IPS DF 19.7 (cell line): ENCODE measurements around the gene PBX2.
"Not testable (repeated sequence)": the region's sequence is repeated elsewhere in the genome, so short reads cannot be mapped to it uniquely, and the experiment has no call there.

Experiments used
- DNase-seq: peaks from one replicate; pipeline ENCODE4 v3.0.0-alpha.2; 2013; ENCODE audit warnings: low read depth, low spot score

PBX2 gene, protein sequence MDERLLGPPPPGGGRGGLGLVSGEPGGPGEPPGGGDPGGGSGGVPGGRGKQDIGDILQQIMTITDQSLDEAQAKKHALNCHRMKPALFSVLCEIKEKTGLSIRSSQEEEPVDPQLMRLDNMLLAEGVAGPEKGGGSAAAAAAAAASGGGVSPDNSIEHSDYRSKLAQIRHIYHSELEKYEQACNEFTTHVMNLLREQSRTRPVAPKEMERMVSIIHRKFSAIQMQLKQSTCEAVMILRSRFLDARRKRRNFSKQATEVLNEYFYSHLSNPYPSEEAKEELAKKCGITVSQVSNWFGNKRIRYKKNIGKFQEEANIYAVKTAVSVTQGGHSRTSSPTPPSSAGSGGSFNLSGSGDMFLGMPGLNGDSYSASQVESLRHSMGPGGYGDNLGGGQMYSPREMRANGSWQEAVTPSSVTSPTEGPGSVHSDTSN

DNA sequence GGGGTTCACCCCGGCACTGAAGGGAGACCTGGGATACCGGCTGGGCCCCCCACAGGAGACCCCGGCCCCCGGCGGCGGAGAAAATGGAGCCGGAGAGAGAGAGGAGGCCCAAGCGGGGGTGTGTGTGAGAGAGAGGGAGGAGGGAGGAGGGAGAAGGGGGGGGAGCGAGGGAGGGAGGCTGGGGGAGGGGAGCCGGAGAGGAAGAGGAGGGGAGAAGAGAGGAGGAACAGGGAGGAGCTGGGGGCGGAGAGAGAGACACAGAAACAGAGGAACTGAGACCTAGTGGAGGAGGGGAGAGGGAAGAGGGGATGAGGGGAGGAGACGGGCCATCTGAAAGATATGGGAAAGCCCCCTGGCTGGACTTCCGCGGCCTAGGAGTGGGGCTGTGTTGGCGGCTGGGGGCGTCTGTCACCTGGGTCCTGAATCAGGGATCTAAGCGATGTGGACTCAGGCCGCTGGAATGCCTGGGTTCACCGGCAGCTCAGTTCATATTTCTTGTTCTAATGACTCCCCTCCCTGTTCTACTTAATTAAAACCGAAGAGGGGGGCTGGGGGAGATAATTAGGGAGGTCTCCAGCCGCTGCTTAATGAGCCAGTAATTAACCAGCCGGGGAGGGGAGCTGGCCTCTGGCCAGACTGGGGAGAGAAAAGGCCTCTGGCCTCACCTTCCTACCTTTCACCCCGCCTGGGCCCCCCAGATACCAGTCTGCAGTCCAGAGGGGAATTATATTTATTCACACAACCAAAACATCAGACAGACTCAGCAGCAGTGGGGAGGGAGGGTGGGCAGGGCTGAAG is at the start of gene PBX2:
PBX2 (minus strand) TSS at position 149 of the 798 bp plus-strand sequence. CDS start 287 bp downstream, outside the sequence.
- DNase-seq: peak; percentile 78

DNA sequence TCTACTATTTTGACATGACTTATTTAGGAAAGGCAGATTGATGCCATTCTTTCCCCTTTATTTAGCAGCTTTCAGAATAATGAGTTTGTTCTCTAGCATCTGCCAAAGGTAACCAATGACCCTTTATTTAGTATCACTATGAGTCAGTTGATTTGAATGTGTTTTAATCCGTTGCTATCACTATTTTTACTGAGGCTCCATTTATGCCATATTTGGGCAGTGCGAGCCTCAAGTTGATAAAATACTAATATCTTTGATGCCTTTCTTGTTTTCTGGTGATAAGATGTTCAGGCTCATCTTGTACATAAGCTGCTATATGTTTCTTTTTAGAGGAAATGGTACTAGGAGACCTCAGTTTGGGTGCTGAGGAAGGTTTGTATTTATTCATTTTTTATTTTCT is 49.5 kb upstream of the PBX2 start:
- no peak for DNase-seq

DNA sequence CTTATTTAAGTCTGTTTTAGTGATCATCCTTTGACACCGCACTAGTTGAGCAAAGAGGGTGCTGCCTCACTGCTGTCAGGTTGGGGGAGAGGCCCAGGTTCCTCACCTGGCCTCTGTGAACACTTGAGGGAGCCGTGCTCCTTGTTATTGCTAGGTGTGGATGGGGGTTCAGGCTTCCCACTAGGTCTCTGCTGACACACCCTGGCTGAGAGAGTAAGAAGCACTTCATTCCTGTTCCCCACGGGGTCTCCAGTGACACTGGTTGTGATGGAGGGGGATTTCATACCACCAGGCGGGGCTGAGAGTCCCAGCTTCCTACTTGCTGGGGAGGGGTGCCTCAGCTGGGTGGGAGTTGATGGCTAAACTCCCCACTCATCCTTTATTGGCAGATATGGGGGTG is 44.9 kb upstream of the PBX2 start:
- DNase-seq: no peak

DNA sequence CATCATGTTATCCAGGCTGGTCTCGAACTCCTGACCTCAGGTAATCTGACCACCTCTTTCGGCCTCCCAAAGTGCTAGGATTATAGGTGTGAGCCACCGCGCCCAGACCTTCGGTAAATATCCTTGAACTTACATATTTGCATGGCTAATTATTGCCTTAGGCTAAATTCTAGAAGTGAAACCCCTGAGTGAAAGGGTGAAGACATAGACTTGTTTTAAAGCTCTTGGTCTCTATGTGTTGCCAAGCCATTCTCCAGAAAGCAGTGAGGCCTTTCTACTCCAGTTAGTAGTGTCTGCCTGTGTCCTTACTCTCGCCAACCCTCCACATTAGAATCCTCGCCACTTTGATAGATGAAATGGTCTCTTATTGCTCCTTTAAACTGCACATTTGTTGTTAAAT is 36.4 kb upstream of the PBX2 start:
- no peak for DNase-seq

DNA sequence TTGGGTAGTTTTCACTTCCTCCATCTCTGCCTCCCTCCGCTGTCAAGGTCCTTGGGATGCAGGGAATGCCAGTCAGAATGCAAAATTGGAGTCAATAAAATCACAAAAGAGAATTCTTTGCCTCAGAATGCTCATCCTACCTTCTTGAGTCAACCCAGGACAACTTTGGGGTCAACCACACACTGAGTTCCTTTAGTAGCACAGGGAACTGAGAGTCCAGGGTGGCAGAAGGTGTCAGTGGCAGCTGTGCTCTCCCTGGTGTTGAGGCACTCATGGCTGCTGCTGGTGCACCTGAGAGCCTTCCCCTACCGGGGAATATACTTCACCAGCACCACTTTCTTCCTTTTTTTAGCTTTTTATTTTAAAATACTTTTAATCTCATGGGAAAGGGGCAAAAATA is 34.7 kb upstream of the PBX2 start:
- DNase-seq: no peak

DNA sequence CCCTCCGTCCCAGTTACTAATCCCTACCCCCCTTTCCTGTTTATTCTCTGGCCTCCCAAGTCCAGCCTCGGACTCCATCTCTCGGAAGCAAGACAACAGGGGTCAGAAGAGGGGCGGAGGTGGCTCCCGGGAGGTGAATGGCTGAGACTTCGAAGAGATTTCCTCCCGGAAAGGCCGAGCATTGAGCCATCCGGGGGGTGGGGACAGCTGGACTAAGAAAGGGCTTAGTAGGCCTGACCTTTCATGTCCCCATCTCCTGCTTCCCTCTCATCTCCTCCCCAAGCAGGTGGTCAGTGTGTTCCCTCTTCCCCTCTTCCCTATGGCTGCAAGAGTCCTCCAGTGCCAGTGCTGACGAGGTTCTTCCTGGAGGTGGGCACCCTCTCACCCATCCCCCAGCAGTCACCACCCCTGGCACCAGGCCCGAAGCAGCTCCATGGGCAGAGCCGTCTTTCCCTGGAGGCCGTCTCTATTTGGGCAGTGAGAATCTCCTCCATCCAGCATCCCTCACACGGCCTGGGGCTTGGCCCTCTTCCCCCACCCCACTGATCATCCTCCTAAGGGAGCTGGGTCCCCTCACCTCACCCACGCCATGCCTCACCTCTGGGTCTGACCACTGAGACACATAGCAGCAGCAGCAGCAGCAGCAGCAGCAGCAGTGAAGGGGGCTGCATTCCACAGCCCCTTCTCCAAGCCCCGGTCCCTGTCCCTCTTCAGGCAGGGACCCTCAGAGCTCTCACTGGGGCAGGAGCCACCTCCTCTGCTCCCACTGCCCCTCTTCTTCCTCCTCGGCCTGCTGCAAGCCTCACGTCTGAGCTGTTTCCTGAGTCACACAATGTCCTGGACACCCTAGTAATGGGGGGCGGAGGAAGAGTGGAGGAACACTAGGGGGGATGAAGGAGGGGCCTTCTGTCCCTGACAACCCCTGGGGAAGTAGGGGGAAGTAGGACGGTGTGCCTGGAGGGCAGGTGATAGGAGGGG is 33.5 kb upstream of the PBX2 start, which contains the start of gene NOTCH4:
NOTCH4 (minus strand) TSS at position 810 of the 978 bp plus-strand sequence; CDS start at position 671, 139 bp downstream.
- DNase-seq: no peak

DNA sequence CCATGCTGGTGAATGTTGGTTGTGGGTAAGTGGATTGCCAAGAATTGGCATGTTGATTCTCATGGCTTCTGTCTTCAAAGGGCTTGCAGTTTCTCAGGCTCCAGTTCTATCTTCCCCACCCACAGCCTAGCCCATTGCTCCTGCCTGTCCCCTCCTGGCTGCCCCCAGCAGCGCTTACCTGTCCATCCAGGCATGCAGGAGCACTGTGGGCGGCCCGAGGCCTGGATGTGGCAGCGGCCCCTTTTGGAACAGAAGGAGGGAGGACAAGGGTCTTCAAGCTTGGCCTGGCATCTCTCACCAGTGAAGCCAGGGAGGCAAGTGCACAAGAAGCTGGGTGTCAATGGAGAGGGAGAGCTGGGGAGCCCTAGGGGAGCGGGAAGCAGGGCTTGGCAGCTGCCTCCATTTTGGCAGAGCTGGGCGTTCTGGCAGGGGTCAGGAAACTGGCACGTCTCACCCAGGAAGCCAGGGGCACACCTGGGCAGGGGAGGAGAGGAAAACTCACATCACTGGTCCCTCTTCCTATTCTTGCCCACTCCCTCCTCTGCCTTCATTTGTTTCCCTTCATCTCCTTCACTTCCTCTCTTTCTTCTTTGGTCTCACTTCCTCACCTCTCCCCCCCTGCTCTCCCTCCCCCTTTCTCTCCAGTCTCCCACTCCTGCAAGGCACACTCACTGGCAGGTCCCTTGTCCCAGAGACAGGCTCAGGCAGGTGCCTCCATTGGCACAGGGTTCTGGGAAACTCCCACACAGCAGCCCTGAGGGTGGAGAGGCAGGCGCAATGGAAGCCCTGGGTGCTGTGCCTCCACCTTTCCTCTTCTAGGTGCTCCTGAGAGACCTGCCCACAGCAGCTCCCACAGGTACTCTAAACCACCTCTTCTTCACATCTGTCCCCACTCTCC is 32.6 kb upstream of the PBX2 start:
- DNase-seq: no peak

DNA sequence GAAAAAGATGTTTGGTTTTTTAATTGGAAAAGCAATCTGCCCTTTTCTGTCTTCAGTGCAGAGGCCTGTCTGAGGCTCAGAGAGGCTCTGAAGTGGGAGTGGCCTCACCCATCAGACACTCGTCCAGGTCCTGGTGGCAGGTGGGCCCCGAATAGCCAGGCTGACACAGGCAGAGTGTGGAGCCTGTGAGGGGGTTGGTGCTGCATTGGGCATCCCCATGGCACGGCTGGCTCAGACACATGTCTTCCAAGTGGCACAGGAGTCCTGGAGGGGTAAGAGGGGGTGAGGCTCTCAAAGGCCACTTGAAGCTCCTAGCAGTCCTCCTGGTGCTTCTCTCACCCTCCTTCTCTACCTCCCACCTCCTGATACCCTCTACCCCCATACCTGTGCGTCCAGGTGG is 30.0 kb upstream of the PBX2 start:
- DNase-seq: no peak

DNA sequence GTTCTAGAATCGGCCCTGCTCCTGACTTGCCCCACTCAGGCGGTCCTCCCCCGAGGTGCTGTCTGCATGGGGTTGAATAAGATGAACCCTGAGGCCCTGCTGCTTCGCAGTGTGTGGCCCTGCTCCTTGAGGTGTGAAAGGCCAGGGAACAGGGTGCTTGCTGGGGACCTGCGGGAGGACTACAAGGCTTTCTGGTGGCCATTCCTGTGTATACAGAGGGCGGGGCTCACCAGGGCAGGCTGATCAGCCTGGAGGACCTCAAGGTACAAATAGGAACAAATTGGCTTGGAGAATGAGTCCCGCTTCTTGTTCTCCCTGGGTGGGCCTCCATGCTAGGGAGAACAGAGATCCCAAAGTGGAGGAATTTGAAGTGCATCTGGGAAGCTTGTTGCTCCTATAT is 28.2 kb upstream of the PBX2 start:
- no peak for DNase-seq

DNA sequence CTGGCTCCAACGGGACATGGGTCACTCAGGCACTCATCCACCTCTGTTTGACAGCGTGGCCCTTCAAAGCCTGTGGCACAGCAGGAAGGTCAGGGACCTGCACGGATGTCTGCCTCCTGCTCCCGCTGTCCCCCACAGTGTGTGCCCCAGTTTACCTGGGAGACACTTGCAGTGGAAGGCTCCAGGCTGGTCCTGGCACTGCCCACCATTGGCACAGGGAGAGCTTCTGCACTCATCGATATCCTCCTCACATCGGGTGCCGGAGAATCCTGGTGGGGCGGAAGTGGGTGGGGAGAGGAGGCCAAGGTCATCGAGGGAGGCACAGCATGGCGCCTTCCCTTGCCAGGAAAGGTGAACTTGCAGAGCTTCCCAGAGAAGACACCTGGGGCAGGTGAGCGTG is 27.0 kb upstream of the PBX2 start:
- no peak for DNase-seq

DNA sequence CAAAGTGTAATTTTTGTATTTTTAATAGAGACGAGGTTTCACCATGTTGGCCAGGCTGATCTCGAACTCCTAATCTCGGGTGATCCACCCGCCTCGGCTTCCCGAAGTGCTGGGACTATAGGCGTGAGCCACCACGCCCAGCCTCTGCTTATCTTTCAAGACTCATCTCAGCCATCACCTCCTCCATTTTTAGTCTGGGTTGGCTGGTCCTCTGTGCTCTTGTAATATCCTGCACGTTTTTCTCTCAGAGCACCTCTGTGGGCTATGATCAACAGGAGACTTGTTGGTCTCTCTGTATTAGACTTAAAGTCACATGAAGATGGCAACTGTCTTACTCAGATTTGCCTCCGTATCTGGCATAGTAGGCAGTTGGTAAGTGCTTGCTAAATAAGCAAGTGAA is 26.3 kb upstream of the PBX2 start:
- no peak for DNase-seq

DNA sequence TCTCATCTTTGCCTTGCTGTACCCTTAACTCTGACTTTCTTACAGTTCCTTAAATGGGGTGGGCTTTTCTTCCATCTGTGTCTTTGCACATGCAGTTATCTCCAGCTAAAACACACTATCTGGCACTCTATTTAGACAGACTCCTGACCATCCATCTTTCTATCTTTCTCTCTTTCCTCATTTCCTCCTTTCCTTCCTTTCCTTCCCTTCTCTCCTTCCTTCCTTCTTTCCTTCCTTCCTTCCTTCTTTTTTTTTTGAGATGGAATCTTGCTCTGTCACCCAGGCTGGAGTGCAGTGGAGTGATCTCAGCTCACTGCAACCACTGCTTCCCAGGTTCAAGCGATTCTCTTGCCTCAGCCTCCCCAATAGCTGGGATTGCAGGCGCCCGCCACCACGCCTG is 25.6 kb upstream of the PBX2 start:
- DNase-seq: no peak

DNA sequence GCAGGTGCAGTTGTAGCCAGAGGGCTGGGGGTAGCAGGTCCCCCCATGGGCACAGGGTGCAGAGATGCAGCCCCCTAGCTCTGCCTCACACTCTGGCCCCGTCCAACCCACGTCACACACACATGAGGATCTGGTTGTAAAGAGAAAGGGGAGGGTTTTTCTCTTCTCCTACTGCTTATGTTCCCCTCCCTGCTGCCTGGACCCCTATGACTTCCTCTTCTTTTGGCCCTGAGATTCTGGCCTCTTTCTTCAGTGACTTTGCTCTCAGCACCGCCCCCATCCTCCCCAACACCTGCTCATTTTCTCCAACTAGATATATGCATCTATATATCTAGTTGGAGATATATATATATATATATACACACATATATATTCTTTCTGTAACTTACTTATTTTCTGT is 24.1 kb upstream of the PBX2 start:
- no peak for DNase-seq

DNA sequence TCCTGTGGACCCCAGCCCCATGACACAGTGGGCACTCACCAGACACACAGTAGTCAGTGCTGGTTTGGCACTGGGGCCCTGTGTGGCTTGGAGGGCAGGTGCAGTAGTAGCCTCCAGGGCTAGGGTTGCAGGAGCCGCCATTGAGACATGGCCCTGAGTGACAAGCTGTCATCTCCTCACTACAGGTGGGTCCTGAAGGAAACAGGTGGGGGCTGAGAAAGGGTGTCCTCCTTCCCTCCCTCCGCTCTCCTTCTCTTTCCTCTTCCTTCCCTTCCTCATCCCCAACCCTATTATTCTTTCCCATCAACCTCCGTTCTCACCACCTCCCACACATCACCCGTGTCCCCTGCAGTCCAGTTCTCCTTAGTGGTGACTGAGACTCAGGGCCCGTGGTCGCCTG is 23.6 kb upstream of the PBX2 start:
- DNase-seq: no peak

DNA sequence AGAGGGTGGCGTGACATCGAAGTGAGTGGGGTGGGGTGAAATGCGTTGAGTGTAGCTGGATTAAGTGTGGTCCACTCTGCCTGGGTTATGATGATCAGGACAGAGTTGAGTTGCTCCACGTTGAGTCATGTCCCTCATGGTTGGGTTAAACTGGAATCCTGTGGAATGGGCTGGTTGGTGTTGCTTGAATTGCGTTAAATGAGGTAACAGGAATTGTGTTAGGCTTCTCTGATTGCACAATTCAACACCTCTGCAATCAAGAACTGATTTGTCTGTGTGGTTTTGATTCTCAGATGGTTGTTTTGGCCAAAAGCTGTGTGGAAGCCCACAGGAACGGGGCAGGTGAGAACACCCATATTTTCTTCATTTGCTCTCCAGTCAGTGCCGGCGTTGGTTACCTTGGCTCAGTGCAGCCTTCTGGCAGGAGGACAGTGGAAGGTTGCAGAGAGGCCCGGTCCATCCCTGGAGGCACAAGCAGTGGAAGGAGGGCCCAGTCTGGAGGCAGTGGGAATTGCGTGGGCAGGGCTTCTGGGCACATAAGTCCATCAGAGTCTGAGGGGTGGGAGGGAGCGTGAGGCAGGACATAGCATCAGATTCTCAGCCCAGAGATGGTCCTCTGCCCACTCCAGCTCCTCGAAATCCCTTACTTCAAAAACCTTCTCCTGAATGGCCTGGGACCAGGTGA is 22.2 kb upstream of the PBX2 start:
- no peak for DNase-seq

DNA sequence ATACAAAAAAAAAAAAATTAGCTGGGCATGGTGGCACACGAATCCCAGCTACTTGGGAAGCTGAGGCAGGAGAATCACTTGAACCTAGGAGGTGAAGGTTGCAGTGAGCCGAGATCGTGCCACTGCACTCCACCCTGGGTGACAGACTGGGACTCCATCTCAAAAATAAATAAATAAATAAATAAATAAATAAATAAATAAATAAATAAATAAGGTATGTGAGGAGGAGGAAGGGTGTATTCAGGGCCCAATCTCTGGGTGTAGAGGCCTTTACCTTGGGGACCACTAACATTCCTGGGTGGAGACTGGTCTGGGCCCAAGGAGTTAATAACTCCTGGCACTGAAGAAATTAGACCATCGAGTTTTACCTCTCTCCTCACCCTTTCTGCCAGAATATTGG is 21.4 kb upstream of the PBX2 start:
- not testable (repeated sequence) for DNase-seq

DNA sequence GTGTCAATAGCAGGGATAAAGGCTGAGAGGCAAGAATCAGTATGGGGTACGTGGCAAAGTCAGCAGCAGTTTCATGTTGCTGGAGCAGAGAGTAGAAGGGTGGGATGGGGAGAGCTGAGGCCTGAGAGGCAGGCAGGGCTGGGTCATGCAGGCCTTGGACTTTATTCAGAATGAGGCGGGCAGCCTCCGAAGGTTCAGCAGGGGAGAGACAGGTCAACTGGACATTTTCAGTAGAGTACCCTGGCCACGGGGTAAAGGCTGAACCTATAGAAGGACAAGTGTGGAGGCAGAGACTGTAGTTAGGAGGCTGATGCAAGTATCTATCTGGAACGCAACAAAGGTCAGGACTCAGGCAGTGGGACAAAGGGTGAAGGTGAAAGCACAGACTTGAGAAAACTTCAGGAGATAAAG is 20.2 kb upstream of the PBX2 start:
- DNase-seq: no peak

DNA sequence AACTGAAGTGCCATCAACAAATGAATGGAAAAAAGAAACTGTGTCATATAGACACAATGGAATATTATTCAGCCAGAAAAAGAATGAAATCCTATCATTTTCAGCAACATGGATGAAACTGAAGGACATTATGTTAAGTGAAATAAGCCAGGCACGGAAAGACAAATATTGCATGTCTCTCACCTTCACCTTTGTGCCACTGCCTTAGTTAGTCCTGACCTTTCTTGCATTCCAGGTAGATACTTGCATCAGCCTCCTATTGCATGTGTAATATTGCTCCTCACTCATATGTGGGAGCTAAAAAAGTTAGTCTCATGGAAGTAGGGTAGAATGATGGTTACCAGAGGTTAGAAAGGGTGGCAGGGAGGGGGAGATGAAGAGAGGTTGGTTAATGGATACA is 19.0 kb upstream of the PBX2 start:
- DNase-seq: no peak

DNA sequence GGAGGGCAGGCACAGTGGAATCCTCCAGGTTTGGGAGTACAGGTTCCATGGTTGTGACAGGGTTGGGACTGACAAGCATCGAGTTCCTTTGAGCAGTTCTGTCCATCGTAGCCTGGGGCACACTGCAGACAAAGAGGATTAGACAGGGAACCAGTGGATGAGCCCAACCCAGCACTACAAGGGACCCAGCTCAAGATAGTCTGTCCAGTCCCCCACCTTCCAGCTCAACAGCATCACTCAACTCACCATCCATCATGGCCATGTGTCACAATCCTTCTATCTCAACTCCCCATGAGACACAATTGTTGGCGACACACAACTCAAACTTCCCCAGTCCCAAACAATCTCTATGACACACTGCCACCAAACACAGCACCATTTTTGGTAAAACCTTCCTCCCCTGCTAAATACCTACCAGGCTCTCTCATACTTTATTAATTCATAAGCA is 14.3 kb upstream of the PBX2 start:
- no peak for DNase-seq
